ENCODE measurements around the gene EML6. TPM values are rescaled to one million over a fixed set of nuclear protein-coding genes. Genes with fewer than 3 reads are reported as not detected.

EML6 gene
- total and polyA plus RNA-seq, 10 of the 15 experiments (the other 5 are each of a cell fraction or from before 2014, with no cell fraction given) = 0.09 to 0.67 (median 0.21) TPM

DNA sequence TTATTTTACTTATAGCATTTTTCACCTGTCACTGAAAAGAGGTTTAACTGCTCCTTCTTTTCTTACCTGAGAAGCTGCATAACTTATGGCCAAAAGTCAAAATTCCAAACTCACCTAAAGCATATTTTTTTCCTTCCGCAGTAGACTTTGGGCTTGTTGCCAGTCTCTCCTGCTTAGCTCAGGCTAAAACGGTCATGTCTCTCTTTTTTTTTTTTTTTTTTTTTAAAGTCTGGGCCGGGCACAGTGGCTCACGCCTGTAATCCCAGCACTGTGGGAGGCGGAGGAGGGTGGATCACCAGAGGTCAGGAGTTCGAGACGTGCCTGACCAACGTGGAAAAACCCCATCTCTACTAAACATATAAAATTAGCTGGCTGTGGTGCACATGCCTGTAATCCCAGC, 213.3 kb downstream of the EML6 start:
- ChIA-PET POLR2A (interaction anchor here (0.6 kb wide), 1 partner anchor 84 kb away, joined by 5 read pairs; no protein-coding TSS in a partner anchor), SMC1A (ENCODE audit: uncharacterized antibody, unreplicated experiment) (interaction anchor here (1.0 kb wide), 1 partner anchor 37 kb away, joined by 3 read pairs; no protein-coding TSS in a partner anchor), RAD21 (ENCODE audit: unreplicated experiment) (no interaction called here), CTCF (interaction anchor here (1.1 kb wide), 1 partner anchor 98 kb away, joined by 5 read pairs; no protein-coding TSS in a partner anchor)
- H4K20me1 ChIP-seq (ENCODE audit: control insufficient read depth, insufficient read depth) = no peaks in the 10 kb centered on the region
- in situ Hi-C loops (cut with MboI) (no loop called here), intact Hi-C loops (cut with micrococcal nuclease; ENCODE audit: unreplicated experiment) (no loop called here)
- WGBS (ENCODE audit: insufficient coverage, insufficient replicate concordance, low lambda C conversion rate, missing lambda C conversion rate) = 68% methylated on average over 8 of the region's 8 CpGs
- no TSS peak for BruUV-seq (replicated peaks)
- H3K4me2 ChIP-seq (ENCODE audit: control insufficient read depth, insufficient read depth) = no peak overlapping the region
- no peak for TF ChIP-seq POU2F2 (IDR thresholded peaks at IDR 0.05; ENCODE audit: borderline replicate concordance, low read depth, low read length)
- ATAC-seq (no peak), FAIRE-seq (no peak), DNase-seq (ENCODE audit: low read depth, low spot score) (no peak)
- H3K9me3 ChIP-seq (replicated peaks; ENCODE audit: control insufficient read depth, insufficient read depth, low read length) = peaks cover 1% of the 10 kb centered on the region; the same call in 2 of the 3 replicates
- H3K36me3 ChIP-seq (ENCODE audit: control insufficient read depth in 2 of 2, insufficient read depth in 2 of 2, low read length in 1 of 2) = no peaks in the 10 kb centered on the region
- no peak overlapping the region for H3K4me3 ChIP-seq
- H3K27ac ChIP-seq (ENCODE audit: control insufficient read depth, insufficient read depth) = no peak overlapping the region
- H3K4me1 ChIP-seq (ENCODE audit: control insufficient read depth, insufficient read depth, low read length) = no peaks in the 10 kb centered on the region
- no peaks in the 10 kb centered on the region for H3K27me3 ChIP-seq (replicated peaks in 1 of 2; ENCODE audit: control insufficient read depth in 2 of 2, insufficient read depth in 2 of 2, low read length in 1 of 2)
- H3K9ac ChIP-seq (ENCODE audit: control insufficient read depth, insufficient read depth, low read length) = no peak overlapping the region
- H3K79me2 ChIP-seq (ENCODE audit: control insufficient read depth, insufficient read depth, low read length) = no peaks in the 10 kb centered on the region
- no peak overlapping the region for H2AFZ ChIP-seq (ENCODE audit: control insufficient read depth, low read depth, low read length)

DNA sequence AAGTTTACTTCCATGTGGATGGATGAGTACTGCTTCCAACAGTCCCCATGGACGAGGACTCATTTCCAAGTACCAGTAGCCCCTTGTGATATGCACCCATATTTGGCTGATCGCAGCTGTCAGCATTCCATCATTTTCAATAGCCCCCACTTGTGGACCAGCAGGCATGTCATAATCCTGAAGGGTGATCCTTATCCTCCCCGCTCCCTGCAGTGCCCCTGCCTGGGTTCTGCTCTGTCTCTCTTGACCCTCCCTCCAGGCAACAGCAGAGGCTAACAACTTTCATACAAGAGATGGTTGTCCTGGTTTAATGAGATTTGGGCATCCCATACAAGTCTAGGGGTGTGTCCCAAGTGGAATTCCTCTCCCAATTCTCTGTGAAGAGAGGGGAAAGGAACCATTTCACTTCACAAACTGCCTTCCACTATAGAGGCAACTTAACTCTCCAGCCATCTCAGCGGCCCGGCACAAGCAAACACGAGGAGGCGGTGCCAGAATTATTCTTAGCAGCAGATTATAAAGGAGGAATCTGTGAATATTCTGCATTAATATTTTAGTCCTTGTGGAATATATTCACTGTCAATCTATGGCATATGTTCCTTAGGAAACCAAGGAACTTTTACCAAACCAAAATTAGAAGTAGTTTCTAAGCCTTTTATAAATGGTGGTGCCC, 216.1 kb downstream of the EML6 start:
- H3K27ac ChIP-seq (ENCODE audit: control insufficient read depth, insufficient read depth) = no peak overlapping the region
- SMC1A ChIA-PET (ENCODE audit: uncharacterized antibody, unreplicated experiment) = no interaction called here
- H3K4me2 ChIP-seq (ENCODE audit: control insufficient read depth, insufficient read depth) = no peak overlapping the region
- WGBS (ENCODE audit: insufficient coverage, insufficient replicate concordance, low lambda C conversion rate, missing lambda C conversion rate) = 64% methylated on average over 7 of the region's 7 CpGs
- no peaks in the 10 kb centered on the region for H3K79me2 ChIP-seq (ENCODE audit: control insufficient read depth, insufficient read depth, low read length)
- BruUV-seq (replicated peaks) = no TSS peak
- POLR2A ChIA-PET = no interaction called here
- no peaks in the 10 kb centered on the region for H3K4me1 ChIP-seq (ENCODE audit: control insufficient read depth, insufficient read depth, low read length)
- RAD21 ChIA-PET (ENCODE audit: unreplicated experiment) = no interaction called here
- intact Hi-C loops (cut with micrococcal nuclease; ENCODE audit: unreplicated experiment) (no loop called here), in situ Hi-C loops (cut with MboI) (no loop called here)
- no peaks in the 10 kb centered on the region for H3K36me3 ChIP-seq (ENCODE audit: control insufficient read depth in 2 of 2, insufficient read depth in 2 of 2, low read length in 1 of 2)
- H2AFZ ChIP-seq (ENCODE audit: control insufficient read depth, low read depth, low read length) = no peak overlapping the region
- no peaks in the 10 kb centered on the region for H3K27me3 ChIP-seq (replicated peaks in 1 of 2; ENCODE audit: control insufficient read depth in 2 of 2, insufficient read depth in 2 of 2, low read length in 1 of 2)
- FAIRE-seq (no peak), DNase-seq (ENCODE audit: low read depth, low spot score) (no peak), ATAC-seq (no peak)
- no peak overlapping the region for H3K9ac ChIP-seq (ENCODE audit: control insufficient read depth, insufficient read depth, low read length)
- H4K20me1 ChIP-seq (ENCODE audit: control insufficient read depth, insufficient read depth) = no peaks in the 10 kb centered on the region
- CTCF ChIA-PET = no interaction called here
- H3K4me3 ChIP-seq = no peak overlapping the region
- H3K9me3 ChIP-seq (replicated peaks; ENCODE audit: control insufficient read depth, insufficient read depth, low read length) = peaks cover 1% of the 10 kb centered on the region; the same call in 2 of the 3 replicates
- TF ChIP-seq SREBF1 (IDR thresholded peaks at IDR 0.05; ENCODE audit: low read length) (no peak), NR2F1 (conservative IDR thresholded peaks at IDR 0.05) (no peak), NRF1 (conservative IDR thresholded peaks at IDR 0.05; ENCODE audit: low read depth, low read length) (no peak), RCOR1 (conservative IDR thresholded peaks at IDR 0.05; ENCODE audit: low read depth, low read length) (no peak), STAT1 (conservative IDR thresholded peaks at IDR 0.05) (no peak), SMAD1 (IDR thresholded peaks at IDR 0.05; ENCODE audit: low read depth, partially characterized antibody) (no peak), ZBED1 (IDR thresholded peaks at IDR 0.05; ENCODE audit: borderline replicate concordance) (no peak), NFYB (IDR thresholded peaks at IDR 0.05; ENCODE audit: insufficient read depth, low read depth, low read length) (no peak), RAD51 (IDR thresholded peaks at IDR 0.05) (no peak)
- TF ChIP-seq, protein P1, sequence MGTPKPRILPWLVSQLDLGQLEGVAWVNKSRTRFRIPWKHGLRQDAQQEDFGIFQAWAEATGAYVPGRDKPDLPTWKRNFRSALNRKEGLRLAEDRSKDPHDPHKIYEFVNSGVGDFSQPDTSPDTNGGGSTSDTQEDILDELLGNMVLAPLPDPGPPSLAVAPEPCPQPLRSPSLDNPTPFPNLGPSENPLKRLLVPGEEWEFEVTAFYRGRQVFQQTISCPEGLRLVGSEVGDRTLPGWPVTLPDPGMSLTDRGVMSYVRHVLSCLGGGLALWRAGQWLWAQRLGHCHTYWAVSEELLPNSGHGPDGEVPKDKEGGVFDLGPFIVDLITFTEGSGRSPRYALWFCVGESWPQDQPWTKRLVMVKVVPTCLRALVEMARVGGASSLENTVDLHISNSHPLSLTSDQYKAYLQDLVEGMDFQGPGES (IDR thresholded peaks at IDR 0.05) = no peak
- TF ChIP-seq, protein P2, sequence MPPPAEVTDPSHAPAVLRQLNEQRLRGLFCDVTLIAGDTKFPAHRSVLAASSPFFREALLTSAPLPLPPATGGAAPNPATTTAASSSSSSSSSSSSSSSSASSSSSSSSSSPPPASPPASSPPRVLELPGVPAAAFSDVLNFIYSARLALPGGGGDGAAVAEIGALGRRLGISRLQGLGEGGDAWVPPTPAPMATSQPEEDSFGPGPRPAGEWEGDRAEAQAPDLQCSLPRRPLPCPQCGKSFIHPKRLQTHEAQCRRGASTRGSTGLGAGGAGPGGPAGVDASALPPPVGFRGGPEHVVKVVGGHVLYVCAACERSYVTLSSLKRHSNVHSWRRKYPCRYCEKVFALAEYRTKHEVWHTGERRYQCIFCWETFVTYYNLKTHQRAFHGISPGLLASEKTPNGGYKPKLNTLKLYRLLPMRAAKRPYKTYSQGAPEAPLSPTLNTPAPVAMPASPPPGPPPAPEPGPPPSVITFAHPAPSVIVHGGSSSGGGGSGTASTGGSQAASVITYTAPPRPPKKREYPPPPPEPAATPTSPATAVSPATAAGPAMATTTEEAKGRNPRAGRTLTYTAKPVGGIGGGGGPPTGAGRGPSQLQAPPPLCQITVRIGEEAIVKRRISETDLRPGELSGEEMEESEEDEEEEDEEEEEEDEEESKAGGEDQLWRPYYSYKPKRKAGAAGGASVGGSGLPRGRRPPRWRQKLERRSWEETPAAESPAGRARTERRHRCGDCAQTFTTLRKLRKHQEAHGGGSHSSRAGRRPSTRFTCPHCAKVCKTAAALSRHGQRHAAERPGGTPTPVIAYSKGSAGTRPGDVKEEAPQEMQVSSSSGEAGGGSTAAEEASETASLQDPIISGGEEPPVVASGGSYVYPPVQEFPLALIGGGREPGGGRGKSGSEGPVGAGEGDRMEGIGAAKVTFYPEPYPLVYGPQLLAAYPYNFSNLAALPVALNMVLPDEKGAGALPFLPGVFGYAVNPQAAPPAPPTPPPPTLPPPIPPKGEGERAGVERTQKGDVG (CRISPR knock-in tag; IDR thresholded peaks at IDR 0.05) = no peak

All from GM12878 (cell line).